ENCODE results near the gene CNTNAP1.

GRCh38 chr17:42698736-42699414, 16.5 kb downstream of the CNTNAP1 start:
- TF ChIP-seq CTCF (IDR thresholded peaks at IDR 0.05; ENCODE audit: low read length) = no peak
- no peak for TF ChIP-seq EZH2 (IDR thresholded peaks at IDR 0.05; ENCODE audit: borderline replicate concordance, low read length)
